ENCODE data around the gene C9orf43. TPM values are rescaled to one million over a fixed set of nuclear protein-coding genes. Genes with fewer than 3 reads are reported as not detected.

The C9orf43 gene
- total RNA-seq, 1 donor: 0.43 TPM

DNA sequence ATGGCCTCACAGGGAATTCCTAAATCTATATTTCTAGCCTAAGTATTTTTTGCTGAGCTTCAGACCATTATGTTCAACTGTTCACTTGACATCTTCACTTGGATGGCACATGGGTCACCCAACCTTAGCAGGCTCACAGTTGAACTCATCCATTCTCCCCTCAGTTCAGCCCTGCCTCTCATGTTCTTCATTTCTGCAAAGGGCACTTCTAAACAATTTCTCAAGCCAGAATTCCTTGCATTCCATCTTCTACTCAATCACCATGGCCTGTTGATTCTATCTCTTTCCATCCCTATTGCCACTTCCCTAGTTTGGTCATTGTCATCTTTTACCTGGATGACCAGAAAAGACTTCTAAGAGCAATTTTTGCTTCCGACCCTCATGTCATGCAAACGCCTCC lies 45.7 kb downstream of the C9orf43 start:
- TF ChIP-seq, protein P1, sequence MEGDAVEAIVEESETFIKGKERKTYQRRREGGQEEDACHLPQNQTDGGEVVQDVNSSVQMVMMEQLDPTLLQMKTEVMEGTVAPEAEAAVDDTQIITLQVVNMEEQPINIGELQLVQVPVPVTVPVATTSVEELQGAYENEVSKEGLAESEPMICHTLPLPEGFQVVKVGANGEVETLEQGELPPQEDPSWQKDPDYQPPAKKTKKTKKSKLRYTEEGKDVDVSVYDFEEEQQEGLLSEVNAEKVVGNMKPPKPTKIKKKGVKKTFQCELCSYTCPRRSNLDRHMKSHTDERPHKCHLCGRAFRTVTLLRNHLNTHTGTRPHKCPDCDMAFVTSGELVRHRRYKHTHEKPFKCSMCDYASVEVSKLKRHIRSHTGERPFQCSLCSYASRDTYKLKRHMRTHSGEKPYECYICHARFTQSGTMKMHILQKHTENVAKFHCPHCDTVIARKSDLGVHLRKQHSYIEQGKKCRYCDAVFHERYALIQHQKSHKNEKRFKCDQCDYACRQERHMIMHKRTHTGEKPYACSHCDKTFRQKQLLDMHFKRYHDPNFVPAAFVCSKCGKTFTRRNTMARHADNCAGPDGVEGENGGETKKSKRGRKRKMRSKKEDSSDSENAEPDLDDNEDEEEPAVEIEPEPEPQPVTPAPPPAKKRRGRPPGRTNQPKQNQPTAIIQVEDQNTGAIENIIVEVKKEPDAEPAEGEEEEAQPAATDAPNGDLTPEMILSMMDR (IDR thresholded peaks at IDR 0.05; ENCODE audit: insufficient read depth, low read depth, low read length): no peak
- DNase-seq (ENCODE audit: low read depth): no peak
- no peak overlapping the region for H3K4me3 ChIP-seq (ENCODE audit: low read depth, low read length)

DNA sequence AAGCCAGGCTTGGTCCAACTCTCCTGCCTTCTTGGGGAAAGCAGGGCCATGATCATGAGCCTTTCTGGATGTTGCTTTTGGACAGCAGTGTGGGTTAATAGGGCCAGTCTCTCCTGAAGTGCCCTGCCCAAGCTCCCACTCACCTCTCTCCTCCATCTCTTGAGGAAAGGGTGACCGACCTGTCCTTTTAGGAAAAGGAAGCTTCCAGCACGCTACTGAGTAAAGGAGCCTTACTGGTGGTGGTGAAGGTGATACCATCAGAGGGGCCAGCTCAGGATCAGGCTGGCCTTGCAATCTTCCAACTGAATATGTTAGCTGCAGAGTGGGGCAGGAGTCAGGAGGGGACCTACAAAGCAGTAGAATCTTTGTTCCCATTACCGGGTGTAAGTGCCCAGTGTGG lies 50.7 kb downstream of the C9orf43 start:
- TF ChIP-seq, protein P1 (IDR thresholded peaks at IDR 0.05; ENCODE audit: insufficient read depth, low read depth, low read length): no peak
- no peak for DNase-seq (ENCODE audit: low read depth)

DNA sequence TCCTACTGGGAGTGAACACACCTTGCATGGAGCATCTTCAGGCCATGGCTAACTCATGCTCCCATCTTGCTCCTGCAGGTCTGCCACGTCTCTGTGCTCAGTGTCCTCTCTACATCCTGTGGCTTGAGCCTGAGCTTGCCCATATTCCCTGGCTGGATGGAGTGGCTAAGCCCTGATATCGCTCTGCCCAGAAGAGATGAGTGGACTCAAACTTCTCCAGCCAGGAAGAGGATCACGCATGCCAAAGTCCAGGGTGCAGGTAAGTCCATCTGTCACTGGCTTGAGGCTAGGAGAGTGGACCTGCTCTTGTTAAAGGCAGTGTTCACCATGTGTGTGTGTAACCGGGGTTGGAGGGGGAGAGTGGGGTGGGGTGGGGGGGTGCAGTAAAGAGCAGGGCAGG lies 51.4 kb downstream of the C9orf43 start:
- TF ChIP-seq, protein P1 (IDR thresholded peaks at IDR 0.05; ENCODE audit: insufficient read depth, low read depth, low read length): no peak
- H3K4me3 ChIP-seq (ENCODE audit: low read depth, low read length): no peak overlapping the region
- DNase-seq (ENCODE audit: low read depth): no peak

More for the DNA sequence above, 50.7 kb downstream of the C9orf43 start:
- H3K4me3 ChIP-seq (ENCODE audit: low read depth, low read length): no peak overlapping the region

DNA sequence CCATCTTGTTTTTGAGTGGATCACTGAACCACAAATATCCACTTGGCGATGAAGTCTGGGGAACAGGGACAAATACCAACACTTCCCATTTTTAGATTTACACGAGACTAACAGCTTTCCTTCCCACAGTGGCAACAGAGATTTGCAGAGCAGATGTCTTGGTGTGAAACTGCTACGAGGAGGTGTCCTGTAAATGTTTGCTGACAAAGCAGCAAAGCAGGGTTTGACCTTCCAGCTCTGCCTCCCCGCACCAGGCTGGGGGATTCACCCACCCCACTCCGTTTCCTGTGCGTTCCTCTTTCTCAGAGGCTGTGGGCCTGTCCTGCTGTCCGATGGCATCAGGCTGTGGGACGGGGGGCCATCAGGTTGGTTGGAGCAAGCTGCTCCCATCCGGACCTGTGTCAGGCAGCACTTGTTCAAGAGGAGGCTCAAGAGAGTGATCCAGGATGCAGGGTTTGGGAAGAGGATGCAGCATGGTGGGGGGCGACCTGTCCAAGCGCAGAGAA lies 52.3 kb downstream of the C9orf43 start:
- TF ChIP-seq, protein P1 (IDR thresholded peaks at IDR 0.05; ENCODE audit: insufficient read depth, low read depth, low read length): no peak
- no peak for DNase-seq (ENCODE audit: low read depth)
- no peak overlapping the region for H3K4me3 ChIP-seq (ENCODE audit: low read depth, low read length)

DNA sequence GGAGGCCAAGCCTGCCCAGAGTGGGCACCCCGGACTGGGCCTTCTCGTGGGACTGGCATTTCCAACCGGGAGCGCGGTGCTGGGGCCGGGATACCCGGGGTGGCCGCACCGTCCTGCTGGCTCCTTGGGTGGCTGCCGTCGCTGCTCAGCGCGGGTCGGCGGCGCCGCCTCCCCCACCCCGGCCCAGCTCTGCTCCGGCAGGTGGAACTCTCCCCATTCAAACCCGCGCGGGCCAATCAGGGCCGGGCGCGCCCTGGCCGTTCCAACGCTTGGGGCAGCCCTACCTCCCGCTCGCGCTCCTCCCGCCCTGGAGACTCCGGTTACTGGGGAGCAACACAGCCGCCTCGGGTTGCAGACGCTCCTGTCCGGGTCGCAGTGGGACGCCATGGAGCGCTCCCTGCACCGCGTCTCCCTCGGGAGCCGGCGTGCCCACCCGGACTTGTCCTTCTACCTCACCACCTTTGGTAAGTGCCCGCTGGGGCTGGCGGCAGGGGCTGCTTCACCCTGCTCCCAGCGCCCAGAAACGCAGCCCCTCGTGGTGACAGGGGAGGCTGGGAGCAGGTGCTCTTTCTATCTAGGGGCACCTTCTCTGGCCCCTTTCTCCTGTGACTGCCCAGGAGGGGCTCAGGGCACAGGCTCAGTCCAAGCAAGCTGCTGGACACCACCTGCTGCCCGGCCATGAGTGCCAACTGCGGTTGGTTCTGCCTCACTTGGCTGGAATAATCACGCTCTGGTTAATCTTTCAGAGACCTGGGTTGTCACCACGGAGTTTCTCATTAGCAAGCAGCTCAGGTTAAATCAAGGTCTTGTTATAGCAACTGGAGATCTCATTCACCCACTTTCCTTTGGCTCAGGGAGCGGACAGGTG lies 53.1 kb downstream of the C9orf43 start, which contains the start of gene RGS3:
TSS of gene RGS3 (plus strand) at position 310 of the 868 bp plus-strand sequence. CDS start at position 386, 76 bp downstream.
- no peak for DNase-seq (ENCODE audit: low read depth)
- TF ChIP-seq, protein P1 (IDR thresholded peaks at IDR 0.05; ENCODE audit: insufficient read depth, low read depth, low read length): no peak
- peak within 1 kb of the TSS; percentile 12 for H3K4me3 ChIP-seq (ENCODE audit: low read depth, low read length)

DNA sequence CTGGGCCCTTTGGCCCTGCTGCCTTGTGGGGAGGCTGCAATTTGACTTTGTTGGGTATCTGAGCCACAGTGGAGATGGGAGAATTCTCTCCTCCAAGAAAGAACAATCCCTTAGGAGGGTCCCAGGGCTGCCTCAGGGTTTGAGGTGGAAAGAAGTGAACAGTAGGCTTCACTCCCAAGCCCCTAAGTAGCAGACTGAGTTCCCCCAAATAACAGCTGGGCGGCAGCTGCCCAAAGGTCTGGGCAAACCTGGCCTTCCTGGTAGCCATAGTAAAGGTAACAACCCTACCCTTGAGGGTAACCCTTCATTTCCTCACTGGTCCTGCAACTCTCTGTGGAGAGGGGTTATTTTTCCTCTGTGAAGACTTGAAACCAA lies 53.7 kb downstream of the C9orf43 start:
- TF ChIP-seq, protein P1 (IDR thresholded peaks at IDR 0.05; ENCODE audit: insufficient read depth, low read depth, low read length): no peak
- no peak for DNase-seq (ENCODE audit: low read depth)
- no peak overlapping the region for H3K4me3 ChIP-seq (ENCODE audit: low read depth, low read length)
